Measurements from ENCODE around the gene FAM184A.

The FAM184A gene

GRCh38 chr6:119063491-119063890 is 15.0 kb downstream of the FAM184A start:
- TF ChIP-seq CTCF (IDR thresholded peaks at IDR 0.05; ENCODE audit: low read depth, low read length) = no peak
- in situ Hi-C loops (cut with HindIII; ENCODE audit: low sequenced_read_pairs) = no loop called here

GRCh38 chr6:119061215-119061614 is 17.2 kb downstream of the FAM184A start:
- in situ Hi-C loops (cut with HindIII; ENCODE audit: low sequenced_read_pairs) = no loop called here
- no peak overlapping the region for H3K4me3 ChIP-seq (ENCODE audit: low read depth, low read length)
- DNase-seq (ENCODE audit: low read depth, low spot score) = no peak
- TF ChIP-seq CTCF (IDR thresholded peaks at IDR 0.05; ENCODE audit: low read depth, low read length) = no peak

More at GRCh38 chr6:119063491-119063890, 15.0 kb downstream of the FAM184A start:
- H3K4me3 ChIP-seq (ENCODE audit: low read depth, low read length) = no peak overlapping the region
- no peak for DNase-seq (ENCODE audit: low read depth, low spot score)

- TF ChIP-seq CTCF (IDR thresholded peaks at IDR 0.05; ENCODE audit: low read depth, low read length) = no peak
- in situ Hi-C loops (cut with HindIII; ENCODE audit: low sequenced_read_pairs) = no loop called here
- no peak overlapping the region for H3K4me3 ChIP-seq (ENCODE audit: low read depth, low read length)
- DNase-seq (ENCODE audit: low read depth, low spot score) = no peak
These were observed 18.1 kb downstream of the FAM184A start for GRCh38 chr6:119060255-119060907.

GRCh38 chr6:119055069-119055468 is 23.4 kb downstream of the FAM184A start:
- no peak for TF ChIP-seq CTCF (IDR thresholded peaks at IDR 0.05; ENCODE audit: low read depth, low read length)
- H3K4me3 ChIP-seq (ENCODE audit: low read depth, low read length) = no peak overlapping the region
- in situ Hi-C loops (cut with HindIII; ENCODE audit: low sequenced_read_pairs) = no loop called here
- DNase-seq (ENCODE audit: low read depth, low spot score) = no peak

GRCh38 chr6:119052987-119053386 is 25.5 kb downstream of the FAM184A start:
- no peak for DNase-seq (ENCODE audit: low read depth, low spot score)
- no peak for TF ChIP-seq CTCF (IDR thresholded peaks at IDR 0.05; ENCODE audit: low read depth, low read length)
- in situ Hi-C loops (cut with HindIII; ENCODE audit: low sequenced_read_pairs) = no loop called here
- H3K4me3 ChIP-seq (ENCODE audit: low read depth, low read length) = no peak overlapping the region

GRCh38 chr6:119052292-119052889 is 26.1 kb downstream of the FAM184A start:
- no peak overlapping the region for H3K4me3 ChIP-seq (ENCODE audit: low read depth, low read length)
- no peak for DNase-seq (ENCODE audit: low read depth, low spot score)
- no peak for TF ChIP-seq CTCF (IDR thresholded peaks at IDR 0.05; ENCODE audit: low read depth, low read length)
- in situ Hi-C loops (cut with HindIII; ENCODE audit: low sequenced_read_pairs) = no loop called here
